Measurements from ENCODE around the gene PPP1R14B.

Gene PPP1R14B

GRCh38 chr11:64208086-64208795, 38.5 kb downstream of the PPP1R14B start:
- DNase-seq, result no peak

GRCh38 chr11:64207256-64208085, 39.3 kb downstream of the PPP1R14B start:
- DNase-seq, result peak in 4 of 5 experiments; percentile 54 to 92 (median 68)

- DNase-seq, result peak in 4 of 5 experiments; percentile 53 to 93 (median 62)
Measured at GRCh38 chr11:64206457-64207255, 40.1 kb downstream of the PPP1R14B start, which contains the start of gene FERMT3. Gene FERMT3 (plus strand): TSS chr11:64206721. CDS start chr11:64207365, 644 bp downstream.

- peak; percentile 53 to 86 (median 68) for DNase-seq
Measured at GRCh38 chr11:64204464-64204989, 42.2 kb downstream of the PPP1R14B start.

GRCh38 chr11:64204080-64204440, 42.7 kb downstream of the PPP1R14B start:
- DNase-seq, result no peak

- no peak for DNase-seq
Measured at GRCh38 chr11:64203421-64204079, 43.2 kb downstream of the PPP1R14B start.

GRCh38 chr11:64202992-64203391, 43.8 kb downstream of the PPP1R14B start:
- no peak for DNase-seq

- DNase-seq, result no peak
Measured at GRCh38 chr11:64201543-64201942, 45.2 kb downstream of the PPP1R14B start.

- DNase-seq, result no peak
Measured at GRCh38 chr11:64198511-64198910, 48.2 kb downstream of the PPP1R14B start.

GRCh38 chr11:64196626-64197025, 50.1 kb downstream of the PPP1R14B start:
- no peak for DNase-seq

Measured in T-helper 2 cell (primary cell).